Memory B cell (primary cell): ENCODE measurements around the gene KISS1R.

Experiments used
- ATAC-seq: fragments of 150-1000 bp; cut with Tn5 transposase; 2 replicates; pipeline ENCODE4 v1.10.0; 2021; ENCODE audit warnings: low read depth, mild to moderate bottlenecking, moderate library complexity
- DNase-seq, 2 donors: peaks; one replicate each; pipeline ENCODE4 v3.0.0; 2022; ENCODE audit warnings: low spot score in 2 of 2
- H3K27ac Mint-ChIP-seq: one replicate; pipeline ENCODE4 v1.8.0; 2022; ENCODE audit warnings: mild to moderate bottlenecking, moderate library complexity, mixed read lengths
- H3K27me3 Mint-ChIP-seq: one replicate; pipeline ENCODE4 v1.8.0; 2022; ENCODE audit warnings: mixed read lengths
- H3K36me3 Mint-ChIP-seq: one replicate; pipeline ENCODE4 v1.8.0; 2022; ENCODE audit warnings: mild to moderate bottlenecking, mixed read lengths
- H3K4me1 Mint-ChIP-seq: one replicate; pipeline ENCODE4 v1.8.0; 2022; ENCODE audit warnings: mixed read lengths
- H3K4me3 Mint-ChIP-seq: one replicate; pipeline ENCODE4 v1.8.0; 2022; ENCODE audit warnings: mild to moderate bottlenecking, moderate library complexity, mixed read lengths
- H3K9me3 Mint-ChIP-seq: one replicate; pipeline ENCODE4 v1.8.0; 2022; ENCODE audit warnings: mixed read lengths

Gene KISS1R

DNA sequence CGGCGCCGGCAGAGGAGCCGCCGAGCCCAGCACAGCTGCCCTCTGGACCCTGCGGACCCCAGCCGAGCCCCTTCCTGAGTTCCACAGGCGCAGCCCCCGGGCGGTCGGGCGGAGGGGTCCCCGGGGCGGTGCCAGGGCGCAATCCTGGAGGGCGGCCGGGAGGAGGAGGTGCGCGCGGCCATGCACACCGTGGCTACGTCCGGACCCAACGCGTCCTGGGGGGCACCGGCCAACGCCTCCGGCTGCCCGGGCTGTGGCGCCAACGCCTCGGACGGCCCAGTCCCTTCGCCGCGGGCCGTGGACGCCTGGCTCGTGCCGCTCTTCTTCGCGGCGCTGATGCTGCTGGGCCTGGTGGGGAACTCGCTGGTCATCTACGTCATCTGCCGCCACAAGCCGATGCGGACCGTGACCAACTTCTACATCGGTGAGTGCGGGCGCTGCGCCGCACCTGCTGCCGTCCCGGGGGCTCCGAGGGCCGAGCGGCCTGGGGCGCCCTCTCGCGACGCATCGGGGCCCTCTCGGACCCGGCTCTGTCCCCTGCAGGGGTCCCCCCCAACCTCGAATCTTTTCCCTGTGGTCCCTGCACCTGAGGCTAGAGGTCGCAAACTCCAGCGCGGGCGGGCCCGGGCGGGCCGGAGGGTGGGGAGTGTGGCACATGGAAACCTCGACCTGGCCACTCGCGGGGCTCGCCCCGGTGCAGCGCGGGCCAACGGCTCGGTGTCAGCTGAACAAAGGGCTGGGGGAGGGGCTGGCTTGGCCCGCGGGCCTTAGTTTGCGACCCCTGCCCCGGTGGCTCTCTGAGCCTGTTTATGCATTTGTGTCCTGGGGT is at the start of gene KISS1R:
Gene KISS1R, plus strand, starts transcription at position 11 of the 829 bp plus-strand sequence. Its CDS starts 170 bp downstream, at position 181.
- no peaks in the 10 kb centered on the region for H3K9me3 Mint-ChIP-seq

DNA sequence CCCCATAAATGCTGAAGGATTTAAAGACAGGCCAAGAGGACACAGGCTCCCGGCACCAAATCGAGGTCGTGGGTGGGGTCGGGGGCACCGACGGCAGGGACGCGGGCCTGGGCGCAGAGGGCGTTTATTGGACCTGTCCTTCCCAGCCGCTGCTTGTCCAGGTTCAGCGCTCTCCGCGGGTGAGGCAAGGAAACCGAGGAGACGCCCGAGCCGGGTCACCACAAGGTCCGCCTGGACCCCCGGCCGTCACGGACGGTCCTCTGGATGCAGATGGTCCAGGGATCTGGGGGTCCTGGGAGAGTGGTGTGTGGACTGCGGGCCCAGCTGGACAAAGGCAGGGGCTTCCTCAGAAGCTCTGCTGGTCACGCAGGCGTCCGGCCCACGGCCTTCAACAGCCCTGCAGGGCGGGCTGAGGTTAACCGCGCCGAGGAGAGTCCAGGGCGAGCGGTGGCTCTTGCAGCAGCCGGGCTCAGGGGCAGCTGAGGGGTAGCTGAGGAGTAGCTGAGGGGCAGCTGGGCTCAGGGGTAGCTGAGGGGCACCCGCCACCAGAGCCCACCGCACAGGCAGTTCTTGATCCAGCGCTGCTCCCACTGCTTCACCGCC is 49.2 kb upstream of the KISS1R start:
- Mint-ChIP-seq H3K27ac (no peak overlapping the region), H3K27me3 (no peaks in the 10 kb centered on the region), H3K36me3 (peaks cover 16% of the 10 kb centered on the region), H3K9me3 (no peaks in the 10 kb centered on the region), H3K4me1 (peaks cover 16% of the 10 kb centered on the region), H3K4me3 (no peak overlapping the region)
- DNase-seq (no peak), ATAC-seq (no peak)

More for the DNA sequence above, at the start of gene KISS1R:
- H3K4me1 Mint-ChIP-seq: peaks cover 21% of the 10 kb centered on the region
- ATAC-seq: peak; percentile 56
- peak within 1 kb of the TSS; percentile 78 for H3K4me3 Mint-ChIP-seq
- H3K36me3 Mint-ChIP-seq: no peaks in the 10 kb centered on the region
- H3K27me3 Mint-ChIP-seq: no peaks in the 10 kb centered on the region
- peak within 1 kb of the TSS; percentile 55 for H3K27ac Mint-ChIP-seq
- peak; percentile 81 to 82 for DNase-seq

DNA sequence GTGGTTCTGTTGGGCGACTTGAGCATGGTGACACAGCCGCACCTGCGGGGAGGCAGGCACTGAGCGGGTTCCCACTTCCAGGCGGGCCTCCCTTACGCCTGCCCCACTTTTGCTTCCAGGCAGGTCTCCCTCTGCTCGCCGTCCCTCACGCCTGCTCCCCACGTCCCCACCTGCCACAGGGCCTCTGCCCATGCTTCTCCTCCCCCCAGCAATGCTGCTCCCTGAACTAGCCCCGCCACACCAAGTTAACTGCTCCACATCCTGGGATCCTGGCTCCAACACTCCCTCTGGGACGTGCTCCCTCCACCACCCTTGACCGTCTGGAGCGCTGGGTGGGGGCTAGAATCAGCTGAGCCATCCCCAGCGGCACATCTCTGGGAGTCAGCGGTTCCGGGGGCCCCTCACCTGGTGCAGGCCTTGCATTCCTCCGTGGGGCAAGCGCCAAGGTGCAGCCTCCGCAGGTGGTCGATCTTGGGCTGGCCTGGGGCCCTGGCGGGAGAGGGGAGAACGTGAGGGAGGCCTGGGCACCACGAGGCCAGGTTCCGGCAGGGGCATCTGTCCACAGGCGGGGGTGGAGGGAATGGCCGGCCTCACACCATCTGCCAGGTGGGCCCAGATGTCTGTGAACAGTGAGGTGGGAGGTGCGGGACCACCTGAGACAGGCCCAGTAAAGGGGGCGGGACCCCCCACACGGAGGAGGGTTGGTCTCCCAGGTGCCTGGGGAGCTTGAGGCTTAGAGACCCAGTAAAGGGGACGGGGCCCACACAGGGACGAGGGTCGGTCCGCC is 48.5 kb upstream of the KISS1R start:
- peaks cover 16% of the 10 kb centered on the region for H3K36me3 Mint-ChIP-seq
- H3K4me3 Mint-ChIP-seq: no peak overlapping the region
- H3K4me1 Mint-ChIP-seq: peaks cover 16% of the 10 kb centered on the region
- no peak overlapping the region for H3K27ac Mint-ChIP-seq
- DNase-seq (no peak), ATAC-seq (no peak)
- no peaks in the 10 kb centered on the region for H3K9me3 Mint-ChIP-seq
- H3K27me3 Mint-ChIP-seq: no peaks in the 10 kb centered on the region

DNA sequence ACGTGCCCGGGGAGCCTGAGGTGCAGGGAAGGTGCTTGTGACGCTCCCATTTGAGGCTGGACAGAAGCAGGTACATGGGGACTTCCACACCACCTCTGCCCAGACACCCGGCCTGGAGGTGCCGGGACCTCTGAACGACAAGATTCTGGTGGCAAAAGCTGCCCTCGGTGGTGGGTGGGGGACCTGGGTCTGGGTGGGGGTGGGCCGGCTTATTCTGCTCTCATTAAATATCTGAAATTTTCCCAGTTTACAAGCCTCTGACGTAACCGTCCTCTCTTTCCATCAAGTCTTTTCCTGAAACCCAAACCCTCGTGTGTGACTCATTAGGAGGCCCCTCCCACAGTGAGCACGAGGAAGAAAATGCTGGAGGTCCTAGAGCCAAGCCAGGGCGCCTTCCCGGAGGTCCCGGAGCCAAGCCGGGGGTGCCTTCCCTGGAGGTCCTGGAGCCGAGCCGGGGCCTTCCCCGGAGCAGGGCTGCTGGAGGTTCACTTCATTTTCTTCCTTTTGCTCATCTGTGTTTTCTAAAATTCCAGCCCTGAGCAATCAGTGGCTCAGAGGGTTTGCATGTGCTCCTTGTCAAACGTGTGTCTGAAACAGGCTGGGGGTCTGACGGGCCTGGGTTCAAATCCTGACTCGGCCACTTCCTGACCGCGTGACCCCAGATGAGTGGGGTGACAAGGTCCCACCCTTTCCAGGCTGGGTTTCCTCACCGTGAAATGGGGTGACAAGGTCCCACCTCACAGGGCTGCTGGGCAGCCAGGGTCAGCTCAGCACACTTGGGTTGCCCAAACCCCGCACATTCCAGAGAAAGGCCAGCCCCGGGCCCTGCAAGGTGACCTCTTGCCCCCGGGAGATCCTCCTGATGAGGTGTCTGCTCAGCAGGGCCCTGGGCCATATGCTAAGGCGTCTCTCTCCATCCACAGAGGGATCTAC is 47.6 kb upstream of the KISS1R start:
- H3K27ac Mint-ChIP-seq: peak overlapping the region; percentile 76
- H3K36me3 Mint-ChIP-seq: peaks cover 16% of the 10 kb centered on the region
- no peaks in the 10 kb centered on the region for H3K27me3 Mint-ChIP-seq
- H3K4me3 Mint-ChIP-seq: no peak overlapping the region
- peaks cover 16% of the 10 kb centered on the region for H3K4me1 Mint-ChIP-seq
- no peak for ATAC-seq
- no peak for DNase-seq
- no peaks in the 10 kb centered on the region for H3K9me3 Mint-ChIP-seq

DNA sequence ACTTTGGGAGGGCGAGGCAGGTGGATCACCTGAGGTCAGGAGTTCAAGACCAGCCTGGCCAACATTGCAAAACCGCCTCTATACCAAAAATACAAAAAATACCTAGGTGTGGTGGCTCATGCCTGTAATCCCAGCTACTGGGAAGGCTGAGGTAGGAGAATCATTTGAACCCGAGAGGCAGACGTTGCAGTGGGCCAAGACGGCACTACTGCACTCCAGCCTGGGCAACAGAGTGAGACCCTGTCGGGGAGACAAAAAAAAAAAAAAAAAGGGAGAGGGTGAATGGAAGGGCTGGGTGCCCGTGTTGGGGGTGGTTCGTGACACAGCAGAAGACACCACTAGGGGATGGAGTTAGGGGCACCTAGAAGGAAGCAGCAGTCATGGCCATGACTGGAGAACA is 46.8 kb upstream of the KISS1R start:
- H3K27ac Mint-ChIP-seq: peak overlapping the region; percentile 76
- no peaks in the 10 kb centered on the region for H3K27me3 Mint-ChIP-seq
- H3K9me3 Mint-ChIP-seq: no peaks in the 10 kb centered on the region
- DNase-seq (no peak), ATAC-seq (no peak)
- peaks cover 13% of the 10 kb centered on the region for H3K4me1 Mint-ChIP-seq
- H3K4me3 Mint-ChIP-seq: peak overlapping the region; percentile 45
- peaks cover 16% of the 10 kb centered on the region for H3K36me3 Mint-ChIP-seq

DNA sequence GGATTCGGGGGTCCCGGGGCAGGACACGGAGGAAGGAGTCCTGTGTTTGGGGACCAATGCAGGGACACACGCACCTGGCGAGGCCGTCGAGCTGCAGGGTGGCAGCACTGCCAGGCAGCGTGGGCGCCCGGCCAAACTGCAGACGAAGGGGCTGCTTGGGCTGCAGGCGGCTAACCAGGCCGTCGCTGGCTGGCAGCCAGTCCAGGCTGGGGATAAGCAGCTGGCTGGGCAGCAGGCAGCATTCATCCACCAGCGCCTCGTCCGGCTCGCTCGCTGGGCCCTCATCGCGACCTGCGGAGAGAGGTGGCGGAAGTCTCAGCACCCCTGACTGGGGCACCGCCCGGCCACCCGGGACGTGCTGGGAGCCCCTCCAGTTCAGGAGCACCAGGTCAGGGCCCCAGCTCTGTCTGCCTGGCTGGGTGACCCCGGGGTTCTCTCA is 46.2 kb upstream of the KISS1R start:
- H3K4me1 Mint-ChIP-seq: peaks cover 15% of the 10 kb centered on the region
- H3K9me3 Mint-ChIP-seq: no peaks in the 10 kb centered on the region
- no peak for DNase-seq
- no peak for ATAC-seq
- H3K36me3 Mint-ChIP-seq: peaks cover 16% of the 10 kb centered on the region
- no peaks in the 10 kb centered on the region for H3K27me3 Mint-ChIP-seq
- H3K27ac Mint-ChIP-seq: peak overlapping the region; percentile 90
- H3K4me3 Mint-ChIP-seq: no peak overlapping the region

DNA sequence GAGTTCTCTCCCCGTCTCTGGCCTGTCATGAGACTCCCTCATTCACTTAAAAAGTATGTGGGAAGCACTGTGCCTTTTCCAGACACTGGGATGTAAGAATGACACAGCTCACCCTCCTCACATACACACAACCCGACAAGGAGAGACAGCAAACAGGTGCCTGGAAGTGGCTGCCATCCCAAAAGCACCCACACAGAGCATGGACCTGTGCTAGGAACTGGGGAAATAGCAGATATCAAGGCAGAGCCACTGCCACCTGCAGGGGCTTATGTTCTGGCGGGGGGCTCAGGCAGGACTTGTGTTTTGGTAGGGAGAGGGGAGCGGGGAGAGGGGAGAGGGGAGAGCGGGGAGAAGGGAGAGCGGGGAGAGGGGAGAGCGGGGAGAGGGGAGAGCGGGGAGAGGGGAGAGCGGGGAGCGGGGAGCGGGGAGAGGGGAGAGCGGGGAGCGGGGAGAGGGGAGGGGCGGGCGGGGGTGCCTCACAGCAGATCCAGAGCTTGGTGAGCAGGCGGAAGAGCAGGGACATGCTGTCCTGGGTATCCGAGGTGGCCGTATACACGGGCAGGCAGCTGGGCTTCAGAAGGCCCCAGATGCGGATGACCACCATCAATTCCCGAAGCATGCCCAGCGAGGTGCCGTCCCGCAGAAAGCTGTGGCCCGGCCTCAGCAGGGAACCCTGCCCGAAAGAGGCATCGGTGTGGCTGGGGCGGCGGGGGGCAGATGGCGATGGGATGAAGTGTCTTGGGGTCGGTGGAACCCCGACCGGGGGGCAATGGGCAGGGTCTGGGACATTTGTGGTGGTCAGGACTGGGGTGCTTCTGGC is 45.5 kb upstream of the KISS1R start:
- Mint-ChIP-seq H3K4me1 (peaks cover 17% of the 10 kb centered on the region), H3K9me3 (no peaks in the 10 kb centered on the region), H3K27me3 (no peaks in the 10 kb centered on the region), H3K27ac (peak overlapping the region; percentile 90), H3K4me3 (peak overlapping the region; percentile 88), H3K36me3 (peaks cover 16% of the 10 kb centered on the region)
- ATAC-seq (no peak), DNase-seq (no peak)

DNA sequence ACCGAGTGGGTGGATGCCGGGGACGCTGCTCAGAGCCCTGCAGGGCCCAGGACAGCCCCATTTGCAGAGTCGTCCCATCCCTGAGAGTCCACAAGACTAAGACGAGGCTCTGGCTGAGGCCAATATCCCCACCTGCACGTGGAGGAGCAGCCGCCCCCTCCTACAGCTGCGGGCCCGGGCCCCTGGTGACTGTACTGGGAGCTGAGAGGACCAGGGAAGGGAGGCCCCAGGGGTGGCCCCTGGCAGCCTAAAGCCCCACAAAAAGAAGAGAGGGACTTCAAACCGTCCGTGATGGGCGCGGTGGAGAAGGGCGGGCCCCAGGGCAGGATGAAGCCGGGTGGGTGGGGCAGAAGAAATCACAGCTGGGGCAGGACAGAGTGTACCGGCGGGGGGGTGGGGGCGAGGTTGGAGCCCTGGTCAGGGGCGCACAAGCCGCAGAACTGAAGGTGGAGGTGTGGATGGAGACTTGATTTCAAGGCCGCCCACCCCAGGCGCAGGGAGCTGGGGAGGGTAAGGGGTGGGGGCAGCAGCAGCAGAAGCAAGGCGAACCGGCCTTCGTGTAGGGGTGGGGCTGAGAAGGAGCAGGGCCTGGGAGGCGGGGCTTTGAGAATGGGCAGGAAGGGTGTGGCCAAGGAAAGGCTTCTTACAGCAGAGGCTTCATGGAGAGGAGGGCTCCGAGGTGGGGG is 44.7 kb upstream of the KISS1R start:
- Mint-ChIP-seq H3K4me1 (peaks cover 17% of the 10 kb centered on the region), H3K4me3 (peak overlapping the region; percentile 88), H3K27ac (peak overlapping the region; percentile 90)

DNA sequence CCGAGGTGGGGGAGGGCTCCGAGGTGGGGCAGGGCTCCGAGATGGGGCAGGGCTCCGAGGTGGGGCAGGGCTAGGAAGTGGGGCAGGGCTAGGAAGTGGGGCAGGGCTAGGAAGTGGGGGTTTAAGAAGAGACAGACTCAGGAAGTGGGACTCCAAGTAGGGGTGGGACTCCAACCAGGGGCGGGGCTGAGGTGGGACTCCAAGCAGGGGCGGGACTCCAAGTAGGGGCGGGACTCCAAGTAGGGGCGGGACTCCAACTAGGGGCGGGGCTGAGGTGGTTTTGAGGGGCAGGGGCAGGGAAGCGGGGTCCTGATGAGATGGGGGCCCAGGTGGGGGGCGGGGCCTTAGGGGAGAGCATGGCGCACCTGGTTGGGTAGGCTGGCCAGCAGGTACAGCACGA is 44.0 kb upstream of the KISS1R start:
- Mint-ChIP-seq H3K27me3 (no peaks in the 10 kb centered on the region), H3K36me3 (peaks cover 11% of the 10 kb centered on the region), H3K27ac (peak overlapping the region; percentile 90), H3K4me3 (peak overlapping the region; percentile 78), H3K9me3 (no peaks in the 10 kb centered on the region), H3K4me1 (peaks cover 17% of the 10 kb centered on the region)
- ATAC-seq (peak; percentile 81), DNase-seq (peak; percentile 47 to 79)

More for the DNA sequence above, 44.7 kb upstream of the KISS1R start:
- Mint-ChIP-seq H3K36me3 (peaks cover 14% of the 10 kb centered on the region), H3K9me3 (no peaks in the 10 kb centered on the region), H3K27me3 (no peaks in the 10 kb centered on the region)
- peak; percentile 79 for ATAC-seq
- peak; percentile 83 to 87 for DNase-seq

DNA sequence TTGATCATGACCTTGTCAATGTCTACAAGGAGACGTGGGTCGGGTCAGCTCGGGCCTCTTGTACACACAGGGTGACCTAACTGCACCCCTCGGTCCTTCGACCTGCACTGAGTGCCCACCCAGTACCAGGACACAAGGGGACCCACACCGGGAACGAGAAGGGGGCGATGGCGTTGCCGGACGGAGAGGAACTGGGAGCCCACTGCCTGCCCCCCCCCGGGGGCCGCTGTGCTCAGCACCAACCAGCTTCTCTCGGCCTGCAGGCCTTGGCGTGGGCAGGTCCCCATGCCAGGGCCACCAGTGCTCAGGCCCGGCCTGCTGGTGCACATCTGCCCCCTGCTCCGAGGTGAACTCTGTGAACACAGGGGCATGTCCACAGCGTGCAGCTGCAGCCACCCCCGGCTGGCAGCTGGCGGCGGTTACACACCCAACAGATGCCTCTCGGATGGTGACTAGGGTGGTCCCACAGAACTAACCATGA is 43.5 kb upstream of the KISS1R start:
- DNase-seq (no peak), ATAC-seq (no peak)
- H3K27ac Mint-ChIP-seq: no peak overlapping the region
- H3K36me3 Mint-ChIP-seq: peaks cover 9% of the 10 kb centered on the region
- no peaks in the 10 kb centered on the region for H3K9me3 Mint-ChIP-seq
- peaks cover 17% of the 10 kb centered on the region for H3K4me1 Mint-ChIP-seq
- no peak overlapping the region for H3K4me3 Mint-ChIP-seq
- no peaks in the 10 kb centered on the region for H3K27me3 Mint-ChIP-seq

DNA sequence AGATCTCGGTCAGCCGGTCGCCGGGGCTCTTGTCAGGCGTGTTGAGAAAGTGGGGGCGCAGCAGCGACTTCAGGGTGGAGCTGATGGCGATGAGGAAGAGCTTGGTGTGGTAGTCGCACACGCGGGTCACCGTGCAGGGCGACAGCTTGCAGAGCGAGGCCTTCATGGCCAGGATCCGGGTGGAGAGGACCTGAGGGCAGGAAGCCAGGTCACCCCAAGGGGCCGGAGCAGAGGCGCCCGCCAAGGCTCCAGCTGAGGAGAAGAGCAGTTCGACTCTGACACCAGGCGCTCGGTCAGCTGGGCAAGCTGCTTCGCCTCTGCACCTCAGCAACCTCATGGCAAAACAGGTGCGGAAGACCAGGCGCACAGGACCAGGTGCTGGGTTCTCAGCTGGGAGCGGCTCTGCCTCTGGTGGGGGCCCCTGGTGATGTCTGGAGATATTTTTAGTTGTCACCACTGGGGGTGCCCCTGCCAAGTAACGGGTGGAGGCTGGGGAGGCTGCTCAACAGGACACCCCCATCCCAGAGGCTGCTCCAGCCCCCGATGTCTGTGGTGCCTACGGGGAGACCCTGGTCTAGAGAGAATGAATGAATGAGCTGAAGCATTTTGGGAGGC is 41.8 kb upstream of the KISS1R start:
- H3K36me3 Mint-ChIP-seq: peaks cover 12% of the 10 kb centered on the region
- DNase-seq: no peak
- H3K27me3 Mint-ChIP-seq: no peaks in the 10 kb centered on the region
- H3K4me1 Mint-ChIP-seq: peaks cover 20% of the 10 kb centered on the region
- ATAC-seq: no peak
- no peaks in the 10 kb centered on the region for H3K9me3 Mint-ChIP-seq
- H3K4me3 Mint-ChIP-seq: no peak overlapping the region
- H3K27ac Mint-ChIP-seq: no peak overlapping the region

DNA sequence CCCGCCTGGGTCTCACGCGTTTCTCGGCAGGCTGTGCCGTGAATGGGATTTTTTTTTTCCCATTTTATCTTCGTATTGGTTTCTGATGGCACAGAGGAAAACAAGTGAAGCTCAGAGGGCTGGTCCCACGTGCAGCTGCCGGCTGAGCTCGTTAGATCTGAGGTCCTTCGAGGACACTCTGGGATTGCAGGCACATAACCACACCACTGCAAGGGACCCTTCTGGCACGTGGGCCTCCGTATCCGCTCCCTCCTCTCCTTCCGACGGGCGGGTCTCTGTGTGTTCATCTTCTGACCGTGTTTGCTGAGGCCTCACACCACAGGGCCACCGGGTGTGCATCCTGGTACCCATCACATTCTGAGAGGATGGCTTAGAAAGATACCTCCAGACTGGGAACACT is 41.0 kb upstream of the KISS1R start:
- DNase-seq: no peak
- Mint-ChIP-seq H3K4me3 (no peak overlapping the region), H3K36me3 (peaks cover 10% of the 10 kb centered on the region), H3K27me3 (no peaks in the 10 kb centered on the region), H3K27ac (no peak overlapping the region), H3K4me1 (peaks cover 19% of the 10 kb centered on the region), H3K9me3 (no peaks in the 10 kb centered on the region)
- ATAC-seq: no peak
